ENCODE results near the gene SVIL. TPM values are rescaled to one million over a fixed set of nuclear protein-coding genes. Genes with fewer than 3 reads are reported as not detected.

SVIL gene
- 61.0 and 202 TPM in 2 replicates for total RNA-seq

DNA sequence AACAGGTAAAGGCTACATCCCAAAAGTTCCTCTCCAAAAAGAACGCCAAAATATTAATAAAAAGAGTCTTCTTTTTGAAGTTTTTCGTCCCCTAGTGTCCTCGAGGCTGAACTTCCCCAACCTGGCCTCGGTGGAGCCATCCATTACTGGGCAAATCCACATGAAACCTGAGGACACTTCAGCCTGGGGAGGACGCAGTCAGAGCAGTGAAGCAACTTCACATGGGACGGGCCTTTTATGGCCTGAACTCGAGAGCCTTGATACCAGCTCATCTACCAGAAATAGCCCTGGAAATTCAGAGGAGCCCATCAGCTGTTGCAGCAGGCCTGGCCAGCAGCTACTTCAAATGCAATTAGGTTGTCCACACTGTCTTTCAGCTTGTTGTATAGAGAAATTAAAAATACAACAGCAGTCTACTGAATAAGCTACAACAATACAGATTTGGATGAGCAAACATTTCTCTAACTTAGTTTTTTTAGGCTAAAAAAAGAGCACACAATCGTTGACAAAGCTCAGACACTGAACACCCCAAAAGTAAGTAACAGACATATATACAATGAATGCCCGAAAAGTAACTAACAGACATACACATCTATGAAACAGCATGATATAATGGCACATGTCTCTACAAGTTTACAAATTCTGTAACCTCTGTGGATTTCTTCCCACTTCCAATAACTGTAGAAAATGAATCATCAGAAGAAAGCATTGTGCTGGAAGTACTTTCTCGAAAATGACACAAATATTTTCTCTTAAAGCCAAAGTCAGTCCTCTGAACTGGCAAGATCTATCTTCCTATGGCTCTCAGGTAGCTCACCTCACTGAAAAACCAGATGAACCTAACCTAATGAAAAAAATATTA, at the start of gene SVIL:
SVIL (minus strand) TSS at position 208 of the 862 bp plus-strand sequence. CDS start 79,913 bp downstream, outside the sequence.
- peak; percentile 58 for DNase-seq (ENCODE audit: low read depth)

GRCh38 chr10:29681676-29682448, 47.1 kb upstream of the SVIL start:
- no peak for DNase-seq (ENCODE audit: low read depth)

DNA sequence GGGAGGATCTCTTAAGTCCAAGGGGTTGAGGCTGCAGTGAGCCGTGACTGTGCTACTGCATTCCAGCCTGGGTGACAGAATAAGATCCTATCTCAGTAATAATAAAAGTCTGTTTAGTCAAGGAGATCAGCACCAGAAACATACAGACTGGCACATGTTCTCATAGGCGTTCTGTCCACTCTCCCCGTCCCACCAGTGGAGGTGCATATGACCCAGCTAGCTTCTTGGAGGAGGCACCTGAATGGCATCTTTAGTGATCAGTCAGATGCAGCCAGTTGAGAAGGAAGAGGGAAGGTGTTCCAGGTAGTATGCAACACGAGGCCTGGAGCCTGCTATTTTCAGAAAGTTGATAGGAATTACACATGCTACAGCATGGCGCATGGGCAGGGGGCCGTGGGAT, 45.3 kb upstream of the SVIL start:
- DNase-seq (ENCODE audit: low read depth): no peak

DNA sequence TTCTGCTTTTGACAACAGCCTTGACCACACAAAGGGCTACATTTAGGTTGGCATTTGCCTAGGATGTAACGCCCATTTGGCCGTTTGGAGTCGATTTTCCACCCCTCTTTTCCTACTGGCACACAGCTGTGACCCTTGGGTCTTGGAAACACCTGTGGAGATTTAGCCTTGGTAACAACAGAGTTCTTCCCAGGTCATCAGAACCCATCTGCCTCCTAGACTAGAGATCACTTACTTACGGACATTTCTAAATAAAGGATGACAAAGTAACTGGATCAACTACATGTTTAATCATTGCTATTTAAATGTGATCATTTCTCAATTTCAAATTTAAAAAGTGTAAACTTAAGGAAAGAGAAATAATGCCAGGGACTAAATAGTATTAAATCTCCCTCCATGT, 42.0 kb upstream of the SVIL start:
- DNase-seq (ENCODE audit: low read depth): no peak

- no peak for DNase-seq (ENCODE audit: low read depth)
Measured at GRCh38 chr10:29675984-29676383, 41.2 kb upstream of the SVIL start.

DNA sequence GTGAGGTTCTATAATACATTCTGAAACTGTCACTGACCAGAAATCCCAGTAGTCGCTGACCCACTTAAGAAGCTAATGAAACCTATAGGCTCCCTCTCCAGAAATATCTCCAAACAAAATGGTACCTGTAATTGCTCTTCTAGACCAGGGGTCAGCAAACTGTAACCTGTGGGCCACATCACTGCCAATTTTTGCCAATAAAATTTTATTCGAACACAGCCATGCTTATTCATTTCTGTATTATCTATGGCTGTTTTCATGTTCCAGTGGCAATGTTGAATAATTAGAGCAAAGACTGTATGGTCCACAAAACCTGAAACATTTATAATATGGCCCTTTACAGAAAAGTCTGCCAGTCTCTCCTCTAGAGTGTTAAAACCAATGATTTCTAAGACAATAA, 37.2 kb upstream of the SVIL start:
- no peak for DNase-seq (ENCODE audit: low read depth)

DNA sequence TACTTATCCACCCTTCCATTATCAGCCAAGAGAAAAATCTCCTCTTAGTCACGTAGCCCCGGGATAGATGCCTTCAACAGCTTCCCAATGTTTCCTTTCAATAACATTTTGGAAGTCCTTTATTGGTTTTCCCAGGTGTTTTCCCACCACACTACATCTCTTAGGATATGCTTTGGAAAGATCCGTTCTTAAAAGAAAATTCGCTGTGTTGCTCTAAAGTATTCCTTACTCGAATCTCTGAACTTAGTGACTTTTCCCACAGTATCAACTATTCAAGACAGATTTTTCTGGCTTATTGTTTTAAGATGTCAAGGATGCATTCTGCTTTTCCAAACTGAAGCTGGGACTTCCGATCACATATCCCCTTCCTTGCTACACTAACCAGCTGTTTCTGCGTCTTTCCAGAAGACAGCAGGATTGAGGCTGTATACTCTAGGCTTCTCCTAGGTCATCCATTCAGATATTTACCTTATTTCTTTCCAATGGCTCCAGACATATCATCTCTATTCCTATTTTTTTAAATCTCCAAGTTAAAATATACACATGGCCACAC, 36.5 kb upstream of the SVIL start:
- DNase-seq (ENCODE audit: low read depth): no peak

DNA sequence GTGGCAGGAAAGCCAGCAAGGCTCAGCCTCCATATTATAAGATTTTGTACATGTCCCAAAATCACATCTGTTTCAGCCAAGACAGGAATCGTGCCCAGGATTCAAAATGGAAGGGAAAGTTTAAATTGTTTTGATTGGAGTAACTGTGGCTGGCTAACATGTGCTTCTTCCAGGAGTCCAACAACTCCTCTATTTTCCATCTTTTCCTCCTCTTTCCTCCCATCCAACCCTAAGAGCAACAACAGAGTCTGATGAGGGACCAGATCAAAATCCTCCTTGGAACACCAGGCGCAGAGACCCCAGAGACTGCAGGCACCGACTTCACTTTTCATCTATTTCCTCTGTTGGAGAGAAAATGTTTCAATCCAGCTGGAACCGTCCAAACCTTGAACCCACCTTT, 36.0 kb upstream of the SVIL start:
- no peak for DNase-seq (ENCODE audit: low read depth)

DNA sequence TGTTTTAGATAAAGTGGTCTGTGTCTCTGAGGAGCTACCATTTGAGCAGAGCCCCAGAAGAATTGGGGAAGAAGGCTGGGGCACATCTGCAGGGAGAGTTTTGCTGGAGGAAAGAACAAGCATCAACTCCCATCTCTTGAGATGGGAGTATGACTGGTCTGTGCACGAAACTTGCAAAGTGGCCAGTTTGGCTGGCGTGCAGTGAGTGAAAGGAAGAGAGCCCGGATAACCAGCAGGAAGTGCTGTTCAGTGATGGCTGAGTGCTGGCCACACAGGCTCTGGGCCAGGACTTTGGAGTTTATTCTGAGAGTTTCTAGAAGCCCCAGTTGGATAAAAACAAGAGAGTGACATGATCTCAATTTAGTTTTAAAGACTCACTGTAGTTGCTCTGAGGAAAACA, 34.4 kb upstream of the SVIL start:
- no peak for DNase-seq (ENCODE audit: low read depth)

DNA sequence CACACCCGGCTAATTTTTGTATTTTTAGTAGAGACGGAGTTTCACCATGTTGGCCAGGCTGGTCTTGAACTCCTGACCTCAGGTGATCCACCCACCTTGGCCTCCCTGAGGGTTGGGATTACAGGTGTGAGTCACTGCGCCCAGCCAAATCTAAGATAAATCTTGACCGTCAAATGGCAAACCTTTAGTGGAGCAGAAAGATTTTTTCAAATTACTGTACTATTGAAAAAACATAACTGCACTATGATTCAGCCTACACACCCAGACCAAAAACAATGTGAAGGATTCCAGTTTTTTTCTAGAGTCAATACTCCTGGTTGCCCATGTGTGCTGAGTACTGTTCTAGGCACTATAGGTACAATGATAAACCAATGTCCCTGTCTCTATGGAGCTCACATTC, 33.9 kb upstream of the SVIL start:
- DNase-seq (ENCODE audit: low read depth): peak; percentile 54

GRCh38 chr10:29667191-29667590, 32.4 kb upstream of the SVIL start:
- no peak for DNase-seq (ENCODE audit: low read depth)

DNA sequence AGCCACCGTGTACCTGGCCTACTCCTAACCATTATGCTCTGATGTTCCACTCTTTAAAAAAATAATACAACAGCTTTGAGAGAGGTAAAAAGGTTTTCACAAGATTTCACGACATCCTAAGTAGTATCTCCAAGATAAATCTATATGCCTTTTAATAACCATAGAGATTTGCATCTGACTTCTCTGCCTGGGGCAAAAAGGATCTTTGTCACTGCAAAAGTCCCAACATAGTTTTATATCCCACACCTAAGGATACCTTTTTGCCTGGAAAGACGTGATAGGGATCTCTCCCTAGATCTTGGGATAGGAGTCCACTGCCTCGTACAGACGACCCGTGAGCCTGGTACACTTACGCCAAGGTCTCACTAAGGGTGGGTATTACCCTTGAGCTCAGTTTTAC, 31.4 kb upstream of the SVIL start:
- DNase-seq (ENCODE audit: low read depth): no peak

- DNase-seq (ENCODE audit: low read depth): no peak
Measured at GRCh38 chr10:29663718-29664117, 28.9 kb upstream of the SVIL start.

DNA sequence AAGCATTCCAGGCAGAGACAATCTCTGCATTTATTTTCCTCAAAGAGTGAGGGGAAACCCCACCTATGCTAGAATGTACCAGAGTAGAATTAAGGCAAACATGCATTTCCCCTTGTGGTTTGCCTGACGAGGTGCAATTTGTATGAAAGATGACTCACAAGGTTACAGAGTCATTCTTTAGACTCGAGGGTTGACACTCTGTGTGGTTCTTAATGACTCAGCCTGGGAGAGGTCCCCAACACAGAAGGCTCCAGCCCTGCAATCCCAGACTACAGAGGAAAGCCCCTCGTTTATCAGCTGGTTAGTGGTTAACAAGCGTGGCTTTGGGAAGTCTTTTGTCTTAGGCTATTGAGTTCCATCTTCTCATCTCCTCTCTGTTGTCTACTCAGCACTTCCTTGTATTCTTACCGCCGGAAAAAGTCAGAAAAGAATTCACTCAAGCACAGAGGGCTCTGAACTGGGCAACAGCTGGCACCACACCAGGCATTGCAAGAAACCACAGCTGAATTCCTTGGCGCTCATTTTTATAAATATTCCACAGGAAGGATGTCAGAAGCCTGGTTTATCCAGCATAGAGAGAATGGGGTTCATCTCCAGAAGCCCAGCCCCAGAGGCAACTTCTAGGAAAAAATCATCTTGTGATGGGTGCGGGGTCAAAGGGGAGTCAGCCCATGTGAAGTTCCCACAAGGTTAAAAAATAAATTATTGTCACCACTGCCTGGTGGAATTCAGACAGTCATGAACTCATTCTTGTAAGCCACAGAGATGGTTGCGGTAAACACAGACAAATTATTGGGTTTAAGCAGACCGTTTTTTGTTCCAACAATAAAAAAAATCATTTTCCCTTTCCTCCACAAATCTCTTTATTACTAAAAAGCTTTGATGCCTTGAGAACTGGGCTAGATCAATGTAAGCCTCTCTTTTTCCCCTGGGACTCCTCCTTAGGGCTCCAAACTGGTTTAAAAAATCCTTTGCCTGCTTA, 24.5 kb upstream of the SVIL start:
- peak; percentile 100 for DNase-seq (ENCODE audit: low read depth)

- no peak for DNase-seq (ENCODE audit: low read depth)
Measured at GRCh38 chr10:29657719-29658274, 23.0 kb upstream of the SVIL start.

GRCh38 chr10:29656451-29656992, 21.8 kb upstream of the SVIL start:
- no peak for DNase-seq (ENCODE audit: low read depth)

- DNase-seq (ENCODE audit: low read depth): no peak
Measured at GRCh38 chr10:29652192-29652591, 17.4 kb upstream of the SVIL start.

GRCh38 chr10:29651767-29652166, 17.0 kb upstream of the SVIL start:
- no peak for DNase-seq (ENCODE audit: low read depth)

DNA sequence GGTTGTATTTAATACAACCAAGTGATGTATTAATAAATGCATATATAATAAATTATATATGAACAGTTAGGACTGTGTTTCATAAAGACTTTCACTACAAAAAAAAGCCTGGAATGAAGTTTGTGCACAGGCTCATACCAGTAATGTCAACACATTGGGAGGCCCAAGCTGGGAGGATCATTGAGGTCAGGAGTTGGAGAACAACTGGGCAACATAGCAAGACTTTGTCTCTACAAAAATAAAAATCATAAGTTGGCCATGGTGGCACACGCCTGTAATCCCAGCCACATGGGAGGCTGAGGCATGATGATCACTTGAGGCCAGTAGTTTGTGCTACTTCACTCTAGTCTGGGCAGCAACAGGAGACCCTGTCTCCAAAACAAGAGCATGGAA, 15.8 kb upstream of the SVIL start:
- no peak for DNase-seq (ENCODE audit: low read depth)

- no peak for DNase-seq (ENCODE audit: low read depth)
Measured at GRCh38 chr10:29649561-29650551, 15.1 kb upstream of the SVIL start.

Measured in renal cortical epithelial cell (primary cell).